PC-9 (cell line): Measurements from ENCODE around the gene DHTKD1.

Experiments
- EZH2 ChIP-seq: fragments of 200-600 bp; sonication (generic); IDR thresholded peaks from 2 replicates; pipeline ENCODE4 v1.8.0; 2017; ENCODE audit warnings: antibody characterized with exemption, low read depth
- TF ChIP-seq, protein P1 (sequence below): fragments of 200-600 bp; sonication (generic); conservative IDR thresholded peaks from 2 replicates; pipeline ENCODE4 v1.6.1; 2017; ENCODE audit warnings: mixed run types, antibody characterized with exemption, mild to moderate bottlenecking, moderate library complexity

DNA sequence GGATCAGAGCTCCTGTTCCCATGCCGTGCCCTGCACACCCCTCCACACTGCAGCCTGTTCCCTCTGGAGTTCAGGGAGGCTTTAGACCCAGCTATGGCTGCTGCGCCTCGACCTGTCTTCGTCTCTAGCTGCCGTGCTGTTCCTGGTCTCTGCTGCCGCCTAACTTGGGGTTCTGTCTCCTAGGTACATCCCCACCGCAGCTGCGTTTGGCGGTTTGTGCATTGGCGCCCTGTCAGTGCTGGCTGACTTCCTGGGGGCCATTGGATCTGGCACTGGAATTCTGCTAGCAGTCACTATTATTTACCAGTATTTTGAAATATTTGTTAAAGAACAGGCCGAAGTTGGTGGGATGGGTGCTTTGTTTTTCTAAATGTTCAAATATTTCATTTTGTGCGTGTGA is 95.3 kb downstream of the DHTKD1 start:
- TF ChIP-seq, protein P1, sequence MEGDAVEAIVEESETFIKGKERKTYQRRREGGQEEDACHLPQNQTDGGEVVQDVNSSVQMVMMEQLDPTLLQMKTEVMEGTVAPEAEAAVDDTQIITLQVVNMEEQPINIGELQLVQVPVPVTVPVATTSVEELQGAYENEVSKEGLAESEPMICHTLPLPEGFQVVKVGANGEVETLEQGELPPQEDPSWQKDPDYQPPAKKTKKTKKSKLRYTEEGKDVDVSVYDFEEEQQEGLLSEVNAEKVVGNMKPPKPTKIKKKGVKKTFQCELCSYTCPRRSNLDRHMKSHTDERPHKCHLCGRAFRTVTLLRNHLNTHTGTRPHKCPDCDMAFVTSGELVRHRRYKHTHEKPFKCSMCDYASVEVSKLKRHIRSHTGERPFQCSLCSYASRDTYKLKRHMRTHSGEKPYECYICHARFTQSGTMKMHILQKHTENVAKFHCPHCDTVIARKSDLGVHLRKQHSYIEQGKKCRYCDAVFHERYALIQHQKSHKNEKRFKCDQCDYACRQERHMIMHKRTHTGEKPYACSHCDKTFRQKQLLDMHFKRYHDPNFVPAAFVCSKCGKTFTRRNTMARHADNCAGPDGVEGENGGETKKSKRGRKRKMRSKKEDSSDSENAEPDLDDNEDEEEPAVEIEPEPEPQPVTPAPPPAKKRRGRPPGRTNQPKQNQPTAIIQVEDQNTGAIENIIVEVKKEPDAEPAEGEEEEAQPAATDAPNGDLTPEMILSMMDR: no peak
- TF ChIP-seq EZH2: no peak
